ENCODE results near the gene ENPP4.
"Not testable (repeated sequence)": the region's sequence is repeated elsewhere in the genome, so short reads cannot be mapped to it uniquely, and the experiment has no call there.

Gene ENPP4

GRCh38 chr6:46129629-46130511, at the start of gene ENPP4:
TSS of gene ENPP4 (plus strand) at chr6:46129989. CDS start at chr6:46139584, 9,595 bp downstream.
- H3K4me1 ChIP-seq (ENCODE audit: insufficient read depth, low read length) = peaks cover 4% of the 10 kb centered on the region
- H3K9me3 ChIP-seq (ENCODE audit: low read length) = no peaks in the 10 kb centered on the region
- peak within 1 kb of the TSS; percentile 95 for H2AFZ ChIP-seq (ENCODE audit: low read depth, low read length)
- H3K27me3 ChIP-seq (ENCODE audit: insufficient read depth, low read length) = peaks cover 3% of the 10 kb centered on the region
- H3K4me3 ChIP-seq (ENCODE audit: low read length) = peak within 1 kb of the TSS; percentile 60
- H3K36me3 ChIP-seq (ENCODE audit: insufficient read depth, low read length) = no peaks in the 10 kb centered on the region

- no peaks in the 10 kb centered on the region for H3K36me3 ChIP-seq (ENCODE audit: insufficient read depth, low read length)
Observed at GRCh38 chr6:46080111-46080510, 49.7 kb upstream of the ENPP4 start.

GRCh38 chr6:46085688-46086087, 44.1 kb upstream of the ENPP4 start:
- not testable (repeated sequence) for H3K4me1 ChIP-seq (ENCODE audit: insufficient read depth, low read length); H3K4me3 ChIP-seq (ENCODE audit: low read length); H3K9me3 ChIP-seq (ENCODE audit: low read length); H3K36me3 ChIP-seq (ENCODE audit: insufficient read depth, low read length); H3K27me3 ChIP-seq (ENCODE audit: insufficient read depth, low read length); H2AFZ ChIP-seq (ENCODE audit: low read depth, low read length)

More at GRCh38 chr6:46080111-46080510, 49.7 kb upstream of the ENPP4 start:
- H2AFZ ChIP-seq (ENCODE audit: low read depth, low read length) = no peak overlapping the region
- no peaks in the 10 kb centered on the region for H3K4me1 ChIP-seq (ENCODE audit: insufficient read depth, low read length)
- H3K4me3 ChIP-seq (ENCODE audit: low read length) = no peak overlapping the region
- no peaks in the 10 kb centered on the region for H3K27me3 ChIP-seq (ENCODE audit: insufficient read depth, low read length)
- no peaks in the 10 kb centered on the region for H3K9me3 ChIP-seq (ENCODE audit: low read length)

- Histone ChIP-seq H3K4me1 (ENCODE audit: insufficient read depth, low read length) (no peaks in the 10 kb centered on the region), H3K4me3 (ENCODE audit: low read length) (no peak overlapping the region), H3K36me3 (ENCODE audit: insufficient read depth, low read length) (no peaks in the 10 kb centered on the region), H3K9me3 (ENCODE audit: low read length) (no peaks in the 10 kb centered on the region), H2AFZ (ENCODE audit: low read depth, low read length) (no peak overlapping the region), H3K27me3 (ENCODE audit: insufficient read depth, low read length) (no peaks in the 10 kb centered on the region)
Observed at GRCh38 chr6:46090115-46091079, 39.4 kb upstream of the ENPP4 start.

GRCh38 chr6:46091080-46091478, 38.7 kb upstream of the ENPP4 start:
- Histone ChIP-seq H3K27me3 (ENCODE audit: insufficient read depth, low read length) (no peaks in the 10 kb centered on the region), H2AFZ (ENCODE audit: low read depth, low read length) (no peak overlapping the region), H3K9me3 (ENCODE audit: low read length) (no peaks in the 10 kb centered on the region), H3K36me3 (ENCODE audit: insufficient read depth, low read length) (no peaks in the 10 kb centered on the region), H3K4me1 (ENCODE audit: insufficient read depth, low read length) (no peaks in the 10 kb centered on the region), H3K4me3 (ENCODE audit: low read length) (no peak overlapping the region)

GRCh38 chr6:46095251-46095650, 34.5 kb upstream of the ENPP4 start:
- no peaks in the 10 kb centered on the region for H3K9me3 ChIP-seq (ENCODE audit: low read length)
- H3K4me1 ChIP-seq (ENCODE audit: insufficient read depth, low read length) = no peaks in the 10 kb centered on the region

GRCh38 chr6:46097366-46097765, 32.4 kb upstream of the ENPP4 start:
- H2AFZ ChIP-seq (ENCODE audit: low read depth, low read length) = no peak overlapping the region
- H3K4me1 ChIP-seq (ENCODE audit: insufficient read depth, low read length) = no peaks in the 10 kb centered on the region
- H3K9me3 ChIP-seq (ENCODE audit: low read length) = no peaks in the 10 kb centered on the region
- no peaks in the 10 kb centered on the region for H3K27me3 ChIP-seq (ENCODE audit: insufficient read depth, low read length)
- no peaks in the 10 kb centered on the region for H3K36me3 ChIP-seq (ENCODE audit: insufficient read depth, low read length)
- no peak overlapping the region for H3K4me3 ChIP-seq (ENCODE audit: low read length)

More at GRCh38 chr6:46095251-46095650, 34.5 kb upstream of the ENPP4 start:
- no peaks in the 10 kb centered on the region for H3K36me3 ChIP-seq (ENCODE audit: insufficient read depth, low read length)
- H3K27me3 ChIP-seq (ENCODE audit: insufficient read depth, low read length) = no peaks in the 10 kb centered on the region
- H3K4me3 ChIP-seq (ENCODE audit: low read length) = no peak overlapping the region
- no peak overlapping the region for H2AFZ ChIP-seq (ENCODE audit: low read depth, low read length)

GRCh38 chr6:46098678-46099077, 31.1 kb upstream of the ENPP4 start:
- H2AFZ ChIP-seq (ENCODE audit: low read depth, low read length) = no peak overlapping the region
- H3K36me3 ChIP-seq (ENCODE audit: insufficient read depth, low read length) = no peaks in the 10 kb centered on the region
- no peak overlapping the region for H3K4me3 ChIP-seq (ENCODE audit: low read length)
- H3K27me3 ChIP-seq (ENCODE audit: insufficient read depth, low read length) = no peaks in the 10 kb centered on the region
- H3K9me3 ChIP-seq (ENCODE audit: low read length) = no peaks in the 10 kb centered on the region
- no peaks in the 10 kb centered on the region for H3K4me1 ChIP-seq (ENCODE audit: insufficient read depth, low read length)

GRCh38 chr6:46099952-46100351, 29.8 kb upstream of the ENPP4 start:
- H3K4me3 ChIP-seq (ENCODE audit: low read length) = no peak overlapping the region
- no peaks in the 10 kb centered on the region for H3K4me1 ChIP-seq (ENCODE audit: insufficient read depth, low read length)
- no peaks in the 10 kb centered on the region for H3K9me3 ChIP-seq (ENCODE audit: low read length)
- H3K27me3 ChIP-seq (ENCODE audit: insufficient read depth, low read length) = no peaks in the 10 kb centered on the region
- H3K36me3 ChIP-seq (ENCODE audit: insufficient read depth, low read length) = no peaks in the 10 kb centered on the region
- H2AFZ ChIP-seq (ENCODE audit: low read depth, low read length) = no peak overlapping the region

GRCh38 chr6:46102123-46102522, 27.7 kb upstream of the ENPP4 start:
- H3K4me3 ChIP-seq (ENCODE audit: low read length) = no peak overlapping the region
- H3K36me3 ChIP-seq (ENCODE audit: insufficient read depth, low read length) = no peaks in the 10 kb centered on the region
- H3K27me3 ChIP-seq (ENCODE audit: insufficient read depth, low read length) = no peaks in the 10 kb centered on the region
- no peaks in the 10 kb centered on the region for H3K9me3 ChIP-seq (ENCODE audit: low read length)
- no peaks in the 10 kb centered on the region for H3K4me1 ChIP-seq (ENCODE audit: insufficient read depth, low read length)
- no peak overlapping the region for H2AFZ ChIP-seq (ENCODE audit: low read depth, low read length)

GRCh38 chr6:46103441-46104115, 26.2 kb upstream of the ENPP4 start:
- no peaks in the 10 kb centered on the region for H3K27me3 ChIP-seq (ENCODE audit: insufficient read depth, low read length)
- no peak overlapping the region for H3K4me3 ChIP-seq (ENCODE audit: low read length)
- no peaks in the 10 kb centered on the region for H3K36me3 ChIP-seq (ENCODE audit: insufficient read depth, low read length)
- no peaks in the 10 kb centered on the region for H3K9me3 ChIP-seq (ENCODE audit: low read length)
- no peaks in the 10 kb centered on the region for H3K4me1 ChIP-seq (ENCODE audit: insufficient read depth, low read length)
- no peak overlapping the region for H2AFZ ChIP-seq (ENCODE audit: low read depth, low read length)

GRCh38 chr6:46104209-46104608, 25.6 kb upstream of the ENPP4 start:
- no peak overlapping the region for H3K4me3 ChIP-seq (ENCODE audit: low read length)
- H2AFZ ChIP-seq (ENCODE audit: low read depth, low read length) = no peak overlapping the region
- H3K27me3 ChIP-seq (ENCODE audit: insufficient read depth, low read length) = no peaks in the 10 kb centered on the region
- H3K36me3 ChIP-seq (ENCODE audit: insufficient read depth, low read length) = no peaks in the 10 kb centered on the region
- no peaks in the 10 kb centered on the region for H3K9me3 ChIP-seq (ENCODE audit: low read length)
- no peaks in the 10 kb centered on the region for H3K4me1 ChIP-seq (ENCODE audit: insufficient read depth, low read length)

Data from neuron (in vitro differentiated cells).